HG02943 (cell line): Measurements from ENCODE around the gene DMKN.

Experiments
- ATAC-seq: cut with Tn5 transposase; IDR thresholded peaks from one replicate; pipeline ENCODE4 v1.9.1; 2021; ENCODE audit warnings: mild to moderate bottlenecking, low read depth, moderate library complexity; ENCODE audit not compliant: unreplicated experiment

The DMKN gene

GRCh38 chr19:35513628-35514281 is at the start of gene DMKN:
Gene DMKN (minus strand): TSS chr19:35513649. CDS start chr19:35513475, 174 bp downstream.
- no peak for ATAC-seq

- ATAC-seq: no peak
These were observed 49.3 kb upstream of the DMKN start for GRCh38 chr19:35562776-35563175.

- no peak for ATAC-seq
These were observed 48.9 kb upstream of the DMKN start for GRCh38 chr19:35562336-35562735.

- no peak for ATAC-seq
These were observed 48.0 kb upstream of the DMKN start for GRCh38 chr19:35561436-35561835.

GRCh38 chr19:35560677-35561076 is 47.2 kb upstream of the DMKN start:
- ATAC-seq: no peak

- no peak for ATAC-seq
These were observed 46.8 kb upstream of the DMKN start for GRCh38 chr19:35560271-35560670.

- ATAC-seq: no peak
These were observed 46.3 kb upstream of the DMKN start for GRCh38 chr19:35559781-35560180.

- ATAC-seq: no peak
These were observed 45.8 kb upstream of the DMKN start for GRCh38 chr19:35559281-35559659.

GRCh38 chr19:35558400-35559280 is 45.2 kb upstream of the DMKN start:
- ATAC-seq: no peak

GRCh38 chr19:35557539-35558399 is 44.3 kb upstream of the DMKN start:
- no peak for ATAC-seq

GRCh38 chr19:35556846-35557538 is 43.5 kb upstream of the DMKN start:
- ATAC-seq: no peak

GRCh38 chr19:35556025-35556590 is 42.7 kb upstream of the DMKN start:
- ATAC-seq: no peak

GRCh38 chr19:35555301-35556005 is 42.0 kb upstream of the DMKN start:
- no peak for ATAC-seq

GRCh38 chr19:35554076-35554475 is 40.6 kb upstream of the DMKN start:
- no peak for ATAC-seq

- no peak for ATAC-seq
These were observed 40.0 kb upstream of the DMKN start for GRCh38 chr19:35553385-35554000.

- no peak for ATAC-seq
These were observed 39.3 kb upstream of the DMKN start for GRCh38 chr19:35552534-35553384.

- ATAC-seq: no peak
These were observed 37.8 kb upstream of the DMKN start for GRCh38 chr19:35551091-35551810.
